ENCODE data around the gene UBAC2.

DNA sequence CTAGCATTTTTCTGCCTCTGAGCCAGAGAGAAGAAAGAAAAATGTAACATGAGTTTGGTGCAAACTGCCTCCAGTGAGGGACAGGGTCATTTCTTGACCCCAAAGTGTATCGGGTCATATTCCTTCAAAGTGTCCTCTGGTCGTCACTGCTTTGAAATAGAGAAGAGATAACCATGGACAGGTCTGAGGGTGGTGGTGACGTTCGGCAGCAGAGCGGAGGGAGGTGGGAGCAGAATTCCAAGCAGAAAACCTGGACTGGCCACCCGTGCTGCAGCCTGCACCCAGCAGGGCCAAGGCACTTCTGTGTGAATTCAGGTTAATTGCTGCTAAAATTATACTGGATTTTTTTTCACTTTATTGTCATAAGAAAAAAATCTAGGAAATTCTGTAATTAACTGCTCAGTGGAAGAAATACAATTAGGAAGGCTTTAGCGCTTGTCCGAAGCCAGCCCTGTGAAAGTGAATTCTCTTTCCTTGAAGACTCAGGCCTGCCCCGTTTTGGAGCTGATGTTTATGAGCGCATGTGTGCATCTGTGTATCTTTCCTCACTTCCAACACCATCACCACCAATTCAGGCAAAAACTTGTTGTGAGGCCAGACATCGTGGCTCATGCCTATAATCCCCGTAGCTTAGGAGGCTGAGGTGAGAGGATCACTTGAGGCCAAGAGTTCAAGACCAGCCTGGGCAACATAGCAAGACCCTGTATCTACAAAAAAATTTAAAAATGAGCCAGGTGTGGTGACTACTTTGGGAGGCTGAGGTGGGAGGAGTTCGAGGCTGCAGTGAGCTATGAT is 37.9 kb upstream of the UBAC2 start:
- TF ChIP-seq, protein P1, sequence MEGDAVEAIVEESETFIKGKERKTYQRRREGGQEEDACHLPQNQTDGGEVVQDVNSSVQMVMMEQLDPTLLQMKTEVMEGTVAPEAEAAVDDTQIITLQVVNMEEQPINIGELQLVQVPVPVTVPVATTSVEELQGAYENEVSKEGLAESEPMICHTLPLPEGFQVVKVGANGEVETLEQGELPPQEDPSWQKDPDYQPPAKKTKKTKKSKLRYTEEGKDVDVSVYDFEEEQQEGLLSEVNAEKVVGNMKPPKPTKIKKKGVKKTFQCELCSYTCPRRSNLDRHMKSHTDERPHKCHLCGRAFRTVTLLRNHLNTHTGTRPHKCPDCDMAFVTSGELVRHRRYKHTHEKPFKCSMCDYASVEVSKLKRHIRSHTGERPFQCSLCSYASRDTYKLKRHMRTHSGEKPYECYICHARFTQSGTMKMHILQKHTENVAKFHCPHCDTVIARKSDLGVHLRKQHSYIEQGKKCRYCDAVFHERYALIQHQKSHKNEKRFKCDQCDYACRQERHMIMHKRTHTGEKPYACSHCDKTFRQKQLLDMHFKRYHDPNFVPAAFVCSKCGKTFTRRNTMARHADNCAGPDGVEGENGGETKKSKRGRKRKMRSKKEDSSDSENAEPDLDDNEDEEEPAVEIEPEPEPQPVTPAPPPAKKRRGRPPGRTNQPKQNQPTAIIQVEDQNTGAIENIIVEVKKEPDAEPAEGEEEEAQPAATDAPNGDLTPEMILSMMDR (IDR thresholded peaks at IDR 0.05), result no peak
- TF ChIP-seq POLR2A (IDR thresholded peaks at IDR 0.05), result no peak
